Activated CD4-positive, alpha-beta T cell treated with anti-CD3 and anti-CD28 coated beads for 36 hours (primary cell): ENCODE data around the gene GRIA2. TPM values are rescaled to one million over a fixed set of nuclear protein-coding genes. Genes with fewer than 3 reads are reported as not detected.

ENCODE experiments used
- ATAC-seq: fragments of 200-7000 bp; cut with Tn5 transposase; one replicate; pipeline ENCODE4 v1.10.0; 2021; ENCODE audit warnings: mild to moderate bottlenecking, moderate library complexity
- CTCF ChIA-PET: fragments of 350-600 bp; sonication (Branson Sonifier 250); formaldehyde crosslinking; loops from one replicate; lab custom pipeline; 2021; ENCODE audit warnings: antibody characterized with exemption; lab: Charles Lee
- POLR2A ChIA-PET: fragments of 350-600 bp; sonication (Branson Sonifier 250); formaldehyde crosslinking; loops from one replicate; lab custom pipeline; 2021; ENCODE audit warnings: antibody characterized with exemption, inconsistent platforms; lab: Charles Lee
- DNase-seq: peaks from one replicate; pipeline ENCODE4 v3.0.0-alpha.2; 2020
- H3K27ac Mint-ChIP-seq: one replicate; pipeline ENCODE4 v1.8.0; 2021; ENCODE audit warnings: mixed read lengths
- H3K27me3 Mint-ChIP-seq: one replicate; pipeline ENCODE4 v1.8.0; 2021; ENCODE audit warnings: mixed read lengths
- H3K36me3 Mint-ChIP-seq: one replicate; pipeline ENCODE4 v1.8.0; 2021; ENCODE audit warnings: low read depth, mixed read lengths
- H3K4me1 Mint-ChIP-seq: one replicate; pipeline ENCODE4 v1.8.0; 2021; ENCODE audit warnings: mixed read lengths
- H3K4me3 Mint-ChIP-seq: one replicate; pipeline ENCODE4 v1.8.0; 2021; ENCODE audit warnings: mild to moderate bottlenecking, moderate library complexity, mixed read lengths
- H3K9me3 Mint-ChIP-seq: one replicate; pipeline ENCODE4 v1.8.0; 2021; ENCODE audit warnings: low read depth, mixed read lengths
- intact Hi-C, 2 experiments: fragments of 100-400 bp; cut with DNase I in 1 of 2; cut with micrococcal nuclease in 1 of 2; formaldehyde crosslinking; loops; one replicate each; pipeline versions ENCODE4 v1.14.2 to v1.15.1; 2022 to 2024; cut with DNase I, micrococcal nuclease
- total RNA-seq, 2 experiments: library from RNA; stranded (reverse); gene quantifications; one replicate each; pipeline ENCODE4 v1.2.3, GENCODE V29; 2021

Gene GRIA2
- total RNA-seq, 2 experiments from 2014 or later, result not detected

- Mint-ChIP-seq H3K9me3 (peaks cover 10% of the 10 kb centered on the region), H3K4me3 (no peak overlapping the region), H3K27me3 (no peaks in the 10 kb centered on the region), H3K27ac (no peak overlapping the region), H3K36me3 (no peaks in the 10 kb centered on the region), H3K4me1 (no peaks in the 10 kb centered on the region)
- no peak for ATAC-seq
- intact Hi-C loops, result no loop called here
- no peak for DNase-seq
- CTCF ChIA-PET, result no interaction called here
- POLR2A ChIA-PET, result no interaction called here
Observed at GRCh38 chr4:157265281-157265680, 44.8 kb downstream of the GRIA2 start.

GRCh38 chr4:157270108-157270507 is 49.6 kb downstream of the GRIA2 start:
- Mint-ChIP-seq H3K9me3 (peaks cover 15% of the 10 kb centered on the region), H3K36me3 (no peaks in the 10 kb centered on the region), H3K4me1 (no peaks in the 10 kb centered on the region), H3K27me3 (no peaks in the 10 kb centered on the region), H3K4me3 (no peak overlapping the region), H3K27ac (no peak overlapping the region)
- ATAC-seq (no peak), DNase-seq (no peak)
- intact Hi-C loops, result no loop called here
- ChIA-PET POLR2A (no interaction called here), CTCF (interaction anchor here (1.1 kb wide), 1 partner anchor 11 kb away, joined by 3 read pairs; no protein-coding TSS in a partner anchor)

GRCh38 chr4:157270552-157270951 is 50.0 kb downstream of the GRIA2 start:
- ChIA-PET POLR2A (no interaction called here), CTCF (interaction anchor here (1.1 kb wide), 1 partner anchor 11 kb away, joined by 3 read pairs; no protein-coding TSS in a partner anchor)
- Mint-ChIP-seq H3K4me1 (no peaks in the 10 kb centered on the region), H3K27me3 (no peaks in the 10 kb centered on the region), H3K4me3 (no peak overlapping the region), H3K36me3 (no peaks in the 10 kb centered on the region), H3K9me3 (peaks cover 15% of the 10 kb centered on the region), H3K27ac (no peak overlapping the region)
- DNase-seq (no peak), ATAC-seq (no peak)
- intact Hi-C loops, result no loop called here

- H3K27ac Mint-ChIP-seq, result no peak overlapping the region
- no peaks in the 10 kb centered on the region for H3K27me3 Mint-ChIP-seq
- no peaks in the 10 kb centered on the region for H3K4me1 Mint-ChIP-seq
- ChIA-PET CTCF (no interaction called here), POLR2A (no interaction called here)
- H3K36me3 Mint-ChIP-seq, result no peaks in the 10 kb centered on the region
- DNase-seq, result no peak
- H3K9me3 Mint-ChIP-seq, result peaks cover 15% of the 10 kb centered on the region
- intact Hi-C loops, result no loop called here
- ATAC-seq, result no peak
- no peak overlapping the region for H3K4me3 Mint-ChIP-seq
Observed at GRCh38 chr4:157271166-157271869, 50.8 kb downstream of the GRIA2 start.

GRCh38 chr4:157280673-157281072 is 60.1 kb downstream of the GRIA2 start:
- POLR2A ChIA-PET, result no interaction called here
- Mint-ChIP-seq H3K4me3 (no peak overlapping the region), H3K27me3 (no peaks in the 10 kb centered on the region), H3K4me1 (no peaks in the 10 kb centered on the region), H3K27ac (no peak overlapping the region), H3K9me3 (peaks cover 4% of the 10 kb centered on the region), H3K36me3 (no peaks in the 10 kb centered on the region)
- intact Hi-C loops, result no loop called here
- ATAC-seq, result no peak
- CTCF ChIA-PET, result no interaction called here
- no peak for DNase-seq

- POLR2A ChIA-PET, result no interaction called here
- H3K9me3 Mint-ChIP-seq, result peaks cover 4% of the 10 kb centered on the region
- CTCF ChIA-PET, result no interaction called here
- H3K27me3 Mint-ChIP-seq, result no peaks in the 10 kb centered on the region
- H3K27ac Mint-ChIP-seq, result no peak overlapping the region
- intact Hi-C loops, result no loop called here
- no peaks in the 10 kb centered on the region for H3K4me1 Mint-ChIP-seq
- no peaks in the 10 kb centered on the region for H3K36me3 Mint-ChIP-seq
- ATAC-seq (no peak), DNase-seq (no peak)
- H3K4me3 Mint-ChIP-seq, result no peak overlapping the region
Observed at GRCh38 chr4:157282019-157282418, 61.5 kb downstream of the GRIA2 start.

GRCh38 chr4:157287445-157287844 is 66.9 kb downstream of the GRIA2 start:
- DNase-seq, result no peak
- ChIA-PET POLR2A (no interaction called here), CTCF (no interaction called here)
- no peaks in the 10 kb centered on the region for H3K36me3 Mint-ChIP-seq
- ATAC-seq, result no peak
- no peak overlapping the region for H3K4me3 Mint-ChIP-seq
- no peaks in the 10 kb centered on the region for H3K27me3 Mint-ChIP-seq
- H3K4me1 Mint-ChIP-seq, result no peaks in the 10 kb centered on the region
- no peaks in the 10 kb centered on the region for H3K9me3 Mint-ChIP-seq
- intact Hi-C loops, result no loop called here
- H3K27ac Mint-ChIP-seq, result no peak overlapping the region

GRCh38 chr4:157290622-157291021 is 70.1 kb downstream of the GRIA2 start:
- Mint-ChIP-seq H3K36me3 (no peaks in the 10 kb centered on the region), H3K27ac (no peak overlapping the region), H3K4me3 (no peak overlapping the region), H3K4me1 (no peaks in the 10 kb centered on the region), H3K9me3 (no peaks in the 10 kb centered on the region), H3K27me3 (no peaks in the 10 kb centered on the region)
- ATAC-seq (no peak), DNase-seq (no peak)
- ChIA-PET CTCF (no interaction called here), POLR2A (no interaction called here)
- intact Hi-C loops, result no loop called here

GRCh38 chr4:157291071-157291470 is 70.5 kb downstream of the GRIA2 start:
- Mint-ChIP-seq H3K27me3 (no peaks in the 10 kb centered on the region), H3K4me3 (no peak overlapping the region), H3K27ac (no peak overlapping the region), H3K36me3 (no peaks in the 10 kb centered on the region), H3K4me1 (no peaks in the 10 kb centered on the region), H3K9me3 (no peaks in the 10 kb centered on the region)
- no peak for ATAC-seq
- POLR2A ChIA-PET, result no interaction called here
- CTCF ChIA-PET, result no interaction called here
- no peak for DNase-seq
- intact Hi-C loops, result no loop called here

GRCh38 chr4:157293673-157294072 is 73.1 kb downstream of the GRIA2 start:
- no peaks in the 10 kb centered on the region for H3K4me1 Mint-ChIP-seq
- POLR2A ChIA-PET, result no interaction called here
- intact Hi-C loops, result no loop called here

GRCh38 chr4:157294575-157294974 is 74.0 kb downstream of the GRIA2 start:
- Mint-ChIP-seq H3K27me3 (no peaks in the 10 kb centered on the region), H3K36me3 (no peaks in the 10 kb centered on the region), H3K4me1 (no peaks in the 10 kb centered on the region), H3K4me3 (no peak overlapping the region), H3K27ac (no peak overlapping the region), H3K9me3 (peaks cover 3% of the 10 kb centered on the region)
- DNase-seq, result no peak
- ChIA-PET POLR2A (no interaction called here), CTCF (no interaction called here)
- intact Hi-C loops, result no loop called here
- ATAC-seq, result no peak

More at GRCh38 chr4:157293673-157294072, 73.1 kb downstream of the GRIA2 start:
- CTCF ChIA-PET, result no interaction called here
- H3K9me3 Mint-ChIP-seq, result peaks cover 3% of the 10 kb centered on the region
- no peak overlapping the region for H3K4me3 Mint-ChIP-seq
- no peak for DNase-seq
- no peaks in the 10 kb centered on the region for H3K27me3 Mint-ChIP-seq
- H3K36me3 Mint-ChIP-seq, result no peaks in the 10 kb centered on the region
- no peak overlapping the region for H3K27ac Mint-ChIP-seq
- ATAC-seq, result no peak

GRCh38 chr4:157300701-157301100 is 80.2 kb downstream of the GRIA2 start:
- intact Hi-C loops, result no loop called here
- Mint-ChIP-seq H3K27ac (no peak overlapping the region), H3K4me3 (no peak overlapping the region), H3K4me1 (no peaks in the 10 kb centered on the region), H3K36me3 (no peaks in the 10 kb centered on the region), H3K27me3 (no peaks in the 10 kb centered on the region), H3K9me3 (peaks cover 5% of the 10 kb centered on the region)
- ChIA-PET POLR2A (no interaction called here), CTCF (no interaction called here)
- DNase-seq, result no peak
- no peak for ATAC-seq
